NCI-H1092 treated with DMSO at 0.1 percent for 48 hours (cell line): ENCODE results near the gene DNAJA4.
"Not testable (repeated sequence)": the region's sequence is repeated elsewhere in the genome, so short reads cannot be mapped to it uniquely, and the experiment has no call there.

Source experiments
- DNase-seq: peaks from one replicate; lab custom pipeline; 2025; lab: John Stamatoyannopoulos, UW

DNAJA4 gene

GRCh38 chr15:78244101-78244500 lies 20.3 kb upstream of the DNAJA4 start:
- no peak for DNase-seq

DNA sequence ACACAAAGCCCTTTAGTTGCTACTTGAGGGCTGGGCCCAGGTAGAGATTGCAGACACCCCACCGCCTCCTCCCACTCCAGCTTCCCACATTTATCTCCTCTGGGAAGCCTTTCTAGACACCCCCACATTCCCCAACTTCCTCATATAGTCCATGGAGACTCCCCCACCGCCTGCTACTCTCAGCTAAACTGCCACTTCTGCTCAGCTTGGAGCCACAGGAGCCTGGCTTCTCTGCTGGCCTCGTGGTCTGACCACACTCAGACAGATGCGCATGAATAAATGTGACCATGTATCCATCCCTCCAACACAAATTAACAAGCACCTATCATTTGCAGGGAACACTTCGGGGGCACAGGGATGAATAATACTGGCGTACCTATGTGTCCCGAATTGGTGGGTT lies 19.5 kb upstream of the DNAJA4 start:
- DNase-seq, result no peak

GRCh38 chr15:78245392-78245791 lies 19.0 kb upstream of the DNAJA4 start:
- DNase-seq, result not testable (repeated sequence)

- DNase-seq, result not testable (repeated sequence)
Measured at GRCh38 chr15:78245976-78246620, 18.3 kb upstream of the DNAJA4 start.

DNA sequence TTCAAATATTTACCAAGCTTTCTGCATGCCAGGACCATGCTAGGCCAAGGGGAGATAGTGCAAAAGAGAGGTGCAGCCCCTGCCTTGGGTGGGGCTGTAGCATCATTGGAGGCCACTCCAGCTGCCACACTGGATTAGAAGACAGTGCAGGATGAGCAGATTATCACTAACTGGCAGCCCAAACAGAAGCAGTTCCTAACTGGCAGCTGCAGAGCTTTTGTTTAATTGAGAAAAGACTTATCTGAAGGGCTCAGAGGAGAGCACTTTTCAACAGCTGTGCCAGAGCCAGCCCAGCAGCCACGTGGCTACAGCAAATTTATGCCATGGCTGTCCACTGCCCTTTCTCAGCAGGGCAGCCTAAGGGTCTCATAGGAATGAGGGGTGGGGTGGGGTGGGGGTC lies 16.5 kb upstream of the DNAJA4 start:
- no peak for DNase-seq

DNA sequence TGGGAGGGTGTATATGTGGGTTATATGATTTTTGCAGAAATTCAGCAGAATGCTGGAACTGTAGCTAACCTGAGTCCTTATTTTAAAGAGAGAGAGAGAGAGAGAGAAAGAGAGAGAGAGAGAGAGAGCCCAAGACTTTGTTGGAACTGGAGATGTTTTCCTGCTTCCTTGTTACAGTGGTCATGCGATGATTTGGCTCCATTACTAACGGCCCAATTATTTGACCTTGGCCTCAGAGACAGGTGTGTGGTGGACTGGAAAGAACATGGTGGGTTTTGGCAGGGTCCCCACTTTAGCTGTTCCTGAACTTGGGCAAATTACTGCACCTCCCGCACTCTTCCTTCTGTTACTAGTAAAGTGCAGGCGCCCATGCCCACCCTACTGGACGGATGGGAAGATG lies 15.2 kb upstream of the DNAJA4 start:
- no peak for DNase-seq

DNA sequence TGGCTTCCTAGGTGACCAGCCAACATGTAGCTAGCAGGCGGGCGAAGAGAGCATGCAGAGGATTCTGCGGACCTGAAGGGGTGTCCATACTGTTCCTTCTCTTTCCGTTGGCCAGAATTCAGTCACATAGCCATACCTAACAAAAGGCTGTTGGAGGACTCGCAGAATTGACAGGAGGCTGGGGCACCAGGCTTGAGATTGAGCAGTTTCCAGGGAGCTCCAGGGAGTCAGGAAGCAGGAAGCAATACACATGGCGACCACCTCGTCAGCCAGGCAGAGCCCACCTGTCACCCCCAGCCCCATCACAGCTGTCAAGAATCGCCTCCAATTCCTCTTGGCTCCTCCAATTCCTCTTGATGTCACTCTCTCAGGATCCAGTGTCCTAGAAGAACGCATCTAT lies 13.2 kb upstream of the DNAJA4 start:
- no peak for DNase-seq

GRCh38 chr15:78255421-78256043 lies 8.8 kb upstream of the DNAJA4 start:
- DNase-seq, result no peak

- DNase-seq, result no peak
Measured at GRCh38 chr15:78256044-78256437, 8.3 kb upstream of the DNAJA4 start.

DNA sequence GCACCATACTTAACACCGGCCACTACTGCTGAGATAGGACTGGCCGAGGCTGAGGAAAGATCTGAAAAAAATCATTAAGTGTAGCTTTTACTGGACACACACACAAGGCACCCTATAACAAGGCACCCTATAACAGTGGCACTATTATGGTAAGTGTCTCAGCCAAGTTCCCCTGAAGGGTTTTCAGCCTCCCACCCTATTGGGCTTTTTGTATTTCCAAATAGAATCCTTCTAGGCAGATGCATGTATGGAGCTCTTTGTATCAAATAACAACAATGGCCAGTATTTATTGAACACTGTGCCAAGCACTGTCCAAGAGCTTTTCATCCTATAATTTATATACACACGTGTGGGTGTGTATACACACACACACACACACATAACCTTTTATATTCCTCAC lies 6.7 kb upstream of the DNAJA4 start:
- DNase-seq, result no peak

DNA sequence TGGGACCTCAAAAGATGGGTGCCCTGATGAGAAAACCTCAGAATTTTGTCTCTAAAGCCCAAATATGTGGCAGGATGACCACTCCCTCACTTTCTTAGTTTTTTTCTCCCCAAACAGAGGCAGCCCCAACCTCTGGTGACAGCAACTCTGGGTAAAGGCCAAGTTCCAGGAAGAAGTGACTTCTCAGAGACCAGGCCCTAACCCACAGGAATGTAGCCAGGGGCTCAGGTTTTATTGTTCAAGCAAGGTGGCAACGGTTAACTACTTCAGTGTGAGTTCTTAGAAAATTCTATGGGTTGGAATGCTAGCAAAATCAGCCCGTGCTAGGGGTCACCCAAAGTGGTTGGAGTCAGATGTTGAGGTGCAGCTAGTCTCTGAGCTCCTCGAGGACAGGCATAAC lies 5.1 kb upstream of the DNAJA4 start:
- no peak for DNase-seq

- DNase-seq, result no peak
Measured at GRCh38 chr15:78260489-78260888, 3.9 kb upstream of the DNAJA4 start.

DNA sequence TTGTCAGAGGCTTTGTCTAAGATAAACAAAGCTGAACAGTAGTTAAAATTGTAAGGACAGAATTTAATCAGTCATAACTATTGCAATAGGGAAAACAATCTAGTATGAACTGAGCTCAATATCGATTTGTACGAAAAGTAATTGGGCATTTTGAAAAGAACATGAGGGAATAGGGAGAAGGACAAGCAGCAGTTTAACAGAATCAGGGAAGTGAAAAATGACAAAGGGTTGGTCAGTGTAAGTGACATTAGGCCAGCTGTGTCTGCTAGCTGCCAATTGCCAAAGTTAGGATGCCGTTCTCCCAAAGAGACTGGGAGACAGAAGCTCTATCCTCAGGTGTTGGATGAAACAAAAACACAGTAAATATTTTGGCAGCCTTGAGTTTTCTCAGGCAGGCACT lies 3.3 kb upstream of the DNAJA4 start:
- no peak for DNase-seq

- DNase-seq, result no peak
Measured at GRCh38 chr15:78263351-78263781, 996 bp upstream of the DNAJA4 start.

DNA sequence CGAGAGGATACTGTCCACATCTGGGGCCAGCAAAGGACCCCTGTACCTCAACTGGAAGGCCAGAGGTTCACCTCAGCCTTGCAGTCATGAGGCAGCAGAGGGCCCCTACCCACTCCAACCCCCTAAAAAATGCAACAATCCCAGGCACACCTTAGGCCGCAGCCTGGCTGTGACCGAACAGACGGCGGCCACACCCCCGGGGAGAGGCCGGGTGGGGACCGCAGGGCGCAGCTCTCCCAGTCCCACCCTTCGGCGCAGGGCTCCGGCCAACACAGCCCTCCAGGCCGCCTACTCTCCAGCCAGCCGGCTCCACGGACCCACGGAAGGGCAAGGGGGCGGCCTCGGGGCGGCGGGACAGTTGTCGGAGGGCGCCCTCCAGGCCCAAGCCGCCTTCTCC lies 457 bp upstream of the DNAJA4 start:
- no peak for DNase-seq

DNA sequence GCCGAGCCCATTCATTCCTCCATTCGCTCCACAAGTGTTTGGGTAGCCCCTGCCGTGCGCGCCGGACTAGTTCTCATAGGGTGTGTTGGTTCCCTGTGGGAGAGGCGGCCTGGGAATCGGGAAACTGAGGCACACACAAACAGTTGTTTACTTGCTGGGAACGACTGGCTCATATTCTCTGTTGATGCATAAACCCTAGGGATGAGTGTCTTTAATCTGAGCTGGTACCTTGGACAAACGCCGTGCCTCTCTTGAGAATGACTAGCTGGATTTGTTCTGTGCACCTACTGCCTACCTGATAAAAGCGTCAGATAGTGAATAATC lies 737 bp downstream of the DNAJA4 start:
- DNase-seq, result no peak

DNA sequence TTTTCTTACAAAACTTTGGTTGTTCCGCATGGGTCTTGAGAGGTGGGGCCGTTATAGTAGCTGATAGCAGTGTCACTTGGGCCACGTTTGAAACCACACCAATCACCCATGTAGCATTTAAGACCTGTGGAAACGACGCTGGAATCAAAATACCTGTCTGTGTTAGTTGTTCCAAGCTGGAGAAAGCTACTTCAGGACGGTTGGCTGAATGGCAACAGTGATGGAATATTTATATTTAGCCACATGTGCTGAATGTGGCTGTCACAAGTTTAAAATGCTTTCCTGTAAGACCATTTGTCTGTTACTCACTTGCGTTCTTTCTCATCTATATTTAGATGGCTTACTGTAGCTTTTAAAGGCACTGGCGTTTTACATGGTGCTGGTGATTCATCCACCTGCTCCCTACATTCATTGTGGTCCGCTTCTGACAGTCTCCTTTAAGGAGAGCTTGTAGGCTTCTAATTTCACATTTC lies 1.4 kb downstream of the DNAJA4 start:
- DNase-seq, result no peak

DNA sequence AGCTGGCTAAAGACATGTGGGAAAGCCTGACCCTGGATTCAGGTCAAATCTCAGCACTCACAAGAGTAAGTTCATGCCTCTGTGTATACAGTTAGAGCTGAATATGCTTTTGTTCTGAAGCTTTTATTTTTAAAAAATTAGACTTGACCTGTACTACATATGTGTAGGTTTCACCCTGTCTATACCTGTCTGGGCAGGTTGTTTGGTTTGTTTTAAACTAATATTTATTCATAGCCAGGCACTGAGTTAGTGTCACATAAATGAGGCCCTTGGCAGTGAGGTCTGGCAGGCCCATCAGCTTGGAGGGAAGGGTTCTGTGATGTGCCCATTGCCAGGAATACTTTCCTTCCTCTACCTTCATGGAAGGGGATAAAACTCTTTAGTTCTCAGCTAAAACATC lies 1.9 kb downstream of the DNAJA4 start:
- DNase-seq, result no peak

DNA sequence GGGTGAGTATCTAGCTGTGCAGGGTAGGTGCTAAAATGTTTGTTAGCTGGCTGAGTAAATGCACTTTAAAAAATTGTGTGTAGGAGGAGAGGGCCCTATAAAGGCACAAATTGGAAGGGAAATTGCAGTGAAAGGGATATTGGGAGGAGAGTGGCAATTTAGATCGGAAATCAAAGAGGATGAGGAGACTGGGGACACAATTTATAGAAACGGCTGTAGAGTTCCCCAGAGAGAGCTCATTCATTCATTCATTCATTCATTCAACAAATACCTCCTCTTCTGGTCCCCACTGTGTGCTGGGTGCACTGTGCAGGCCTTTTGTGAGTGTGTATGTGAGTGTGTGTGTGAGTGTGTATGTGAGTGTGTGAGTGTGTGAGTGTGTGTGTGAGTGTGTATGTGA lies 2.4 kb downstream of the DNAJA4 start:
- no peak for DNase-seq

DNA sequence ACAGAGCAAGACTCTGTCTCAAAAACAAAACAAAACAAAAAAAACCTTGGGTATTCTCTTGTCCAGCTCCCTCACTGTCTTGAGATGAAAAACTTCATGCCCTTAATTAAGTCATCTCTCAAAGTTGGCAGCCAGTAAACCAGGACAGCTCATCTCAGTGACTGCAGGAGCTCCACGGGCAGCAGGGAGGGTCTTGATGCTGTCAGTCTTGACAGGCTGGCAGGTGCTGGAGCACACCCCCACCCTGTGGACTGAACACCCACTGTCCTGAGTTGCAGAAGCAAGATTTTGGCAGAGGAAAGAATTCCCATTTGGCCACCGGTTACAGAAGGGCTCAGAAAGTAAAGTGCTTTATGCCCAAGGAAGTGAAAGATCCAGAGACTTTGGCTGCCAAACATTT lies 8.0 kb downstream of the DNAJA4 start:
- no peak for DNase-seq

DNA sequence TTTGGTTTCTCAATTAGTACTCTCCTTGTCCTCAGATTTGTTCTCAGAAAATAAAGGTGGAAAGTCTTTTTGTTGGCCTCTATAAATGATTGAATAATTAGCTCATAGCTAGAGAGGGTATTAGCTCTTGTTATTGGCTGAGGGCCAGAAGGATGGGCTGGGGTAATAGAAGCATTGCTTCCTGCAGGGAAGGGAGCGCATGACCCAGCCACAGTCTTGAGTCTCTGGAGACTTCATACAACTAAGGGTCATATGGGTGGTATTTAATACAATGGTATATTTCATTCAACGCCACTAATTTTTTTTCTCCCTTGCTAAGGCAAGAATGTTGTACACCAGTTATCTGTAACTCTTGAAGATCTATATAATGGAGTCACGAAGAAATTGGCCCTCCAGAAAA lies 8.4 kb downstream of the DNAJA4 start:
- DNase-seq, result no peak

GRCh38 chr15:78274994-78275393 lies 10.6 kb downstream of the DNAJA4 start:
- DNase-seq, result no peak

GRCh38 chr15:78276064-78276943 lies 11.9 kb downstream of the DNAJA4 start:
- no peak for DNase-seq
